Testis (tissue), 2 donors: Measurements from ENCODE around the gene IL5.

Source experiments
- POLR2A ChIP-seq: fragments of 450-650 bp; IDR thresholded peaks from one replicate; pipeline ENCODE4 v1.6.1; 2017; ENCODE audit warnings: antibody characterized with exemption, mild to moderate bottlenecking, moderate library complexity
- TF ChIP-seq, protein P1 (sequence below), 3 experiments: fragments of 450-650 bp in 2 of 3; fragments of 200-600 bp in 1 of 3; sonication (generic) in 1 of 3; IDR thresholded peaks; one replicate each; pipeline ENCODE4 v1.5.1; 2016 to 2019; ENCODE audit warnings: antibody characterized with exemption in 3 of 3, mild to moderate bottlenecking in 2 of 3, moderate library complexity in 1 of 3

GRCh38 chr5:132496191-132496630 lies 47.1 kb downstream of the IL5 start:
- TF ChIP-seq POLR2A, result no peak
- TF ChIP-seq, protein P1, sequence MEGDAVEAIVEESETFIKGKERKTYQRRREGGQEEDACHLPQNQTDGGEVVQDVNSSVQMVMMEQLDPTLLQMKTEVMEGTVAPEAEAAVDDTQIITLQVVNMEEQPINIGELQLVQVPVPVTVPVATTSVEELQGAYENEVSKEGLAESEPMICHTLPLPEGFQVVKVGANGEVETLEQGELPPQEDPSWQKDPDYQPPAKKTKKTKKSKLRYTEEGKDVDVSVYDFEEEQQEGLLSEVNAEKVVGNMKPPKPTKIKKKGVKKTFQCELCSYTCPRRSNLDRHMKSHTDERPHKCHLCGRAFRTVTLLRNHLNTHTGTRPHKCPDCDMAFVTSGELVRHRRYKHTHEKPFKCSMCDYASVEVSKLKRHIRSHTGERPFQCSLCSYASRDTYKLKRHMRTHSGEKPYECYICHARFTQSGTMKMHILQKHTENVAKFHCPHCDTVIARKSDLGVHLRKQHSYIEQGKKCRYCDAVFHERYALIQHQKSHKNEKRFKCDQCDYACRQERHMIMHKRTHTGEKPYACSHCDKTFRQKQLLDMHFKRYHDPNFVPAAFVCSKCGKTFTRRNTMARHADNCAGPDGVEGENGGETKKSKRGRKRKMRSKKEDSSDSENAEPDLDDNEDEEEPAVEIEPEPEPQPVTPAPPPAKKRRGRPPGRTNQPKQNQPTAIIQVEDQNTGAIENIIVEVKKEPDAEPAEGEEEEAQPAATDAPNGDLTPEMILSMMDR (IDR thresholded peaks at IDR 0.05), result no peak
